OCI-LY1 (cell line): ENCODE results near the gene AREL1.

Source experiments
- H2AFZ ChIP-seq: fragments of 200-600 bp; sonication (generic), shearing (Covaris generic); 2 replicates; pipeline ENCODE4 v1.6.0; 2014; ENCODE audit warnings: antibody characterized with exemption, mild to moderate bottlenecking, low read length
- H3F3A ChIP-seq: fragments of 200-600 bp; sonication (generic), shearing (Covaris generic); 2 replicates; pipeline ENCODE4 v1.6.0; 2014; ENCODE audit warnings: mild to moderate bottlenecking, antibody characterized with exemption, low read length, moderate library complexity; ENCODE audit not compliant: insufficient read depth
- H3K27ac ChIP-seq: fragments of 200-600 bp; sonication (generic); 2 replicates; pipeline ENCODE4 v1.5.1; 2014; ENCODE audit warnings: low read length, mixed run types, mild to moderate bottlenecking, low read depth; ENCODE audit not compliant: poor library complexity, severe bottlenecking
- H3K27me3 ChIP-seq: fragments of 200-600 bp; sonication (generic); 2 replicates; pipeline ENCODE4 v1.6.0; 2014; ENCODE audit warnings: antibody characterized with exemption, mild to moderate bottlenecking, low read length, moderate library complexity; ENCODE audit not compliant: insufficient read depth
- H3K36me3 ChIP-seq: fragments of 200-600 bp; sonication (generic); 2 replicates; pipeline ENCODE4 v1.6.1; 2014; ENCODE audit warnings: mild to moderate bottlenecking, antibody characterized with exemption, low read length, moderate library complexity, mixed read lengths; ENCODE audit not compliant: insufficient read depth
- H3K4me1 ChIP-seq: fragments of 200-600 bp; sonication (generic); 2 replicates; pipeline ENCODE4 v1.5.1; 2014; ENCODE audit warnings: mild to moderate bottlenecking, low read length, moderate library complexity; ENCODE audit not compliant: insufficient read depth, severe bottlenecking
- H3K4me2 ChIP-seq: fragments of 200-600 bp; sonication (generic), shearing (Covaris generic); 2 replicates; pipeline ENCODE4 v1.6.1; 2014; ENCODE audit warnings: low read length
- H3K4me3 ChIP-seq: fragments of 200-600 bp; sonication (generic); 2 replicates; pipeline ENCODE4 v1.5.1; 2014; ENCODE audit warnings: low read length, low read depth, mild to moderate bottlenecking, mixed read lengths; ENCODE audit not compliant: poor library complexity, severe bottlenecking
- H3K79me2 ChIP-seq: fragments of 200-600 bp; shearing (Covaris generic); 2 replicates; pipeline ENCODE4 v1.6.1; 2016; ENCODE audit warnings: mixed run types, low read length, mixed read lengths; ENCODE audit not compliant: insufficient read depth
- H3K9ac ChIP-seq: fragments of 200-600 bp; sonication (generic), shearing (Covaris generic); 2 replicates; pipeline ENCODE4 v1.6.1; 2014; ENCODE audit warnings: mild to moderate bottlenecking, low read length, mixed read lengths
- H3K9me2 ChIP-seq: fragments of 200-600 bp; sonication (generic), shearing (Covaris generic); 2 replicates; pipeline ENCODE4 v1.6.1; 2014; ENCODE audit warnings: low read depth, mild to moderate bottlenecking, low read length, mixed read lengths
- H3K9me3 ChIP-seq: fragments of 200-600 bp; shearing (Covaris generic); 2 replicates; pipeline ENCODE4 v1.6.1; 2014; ENCODE audit warnings: low read length, mixed read lengths
- H4K20me1 ChIP-seq: fragments of 200-600 bp; sonication (generic), shearing (Covaris generic); 2 replicates; pipeline ENCODE4 v1.6.0; 2016; ENCODE audit warnings: mild to moderate bottlenecking, low read length; ENCODE audit not compliant: insufficient read depth
- CTCF ChIP-seq: fragments of 200-600 bp; sonication (generic), shearing (Covaris generic); IDR thresholded peaks from 2 replicates; pipeline ENCODE4 v1.5.1; 2017; ENCODE audit warnings: mild to moderate bottlenecking, antibody characterized with exemption, low read length, moderate library complexity, mixed read lengths
- EZH2 ChIP-seq: fragments of 200-600 bp; sonication (generic), shearing (Covaris generic); IDR thresholded peaks from 2 replicates; pipeline ENCODE4 v1.8.0; 2017; ENCODE audit warnings: borderline replicate concordance, mixed run types, mild to moderate bottlenecking, antibody characterized with exemption, low read length, moderate library complexity, mixed read lengths

The AREL1 gene

GRCh38 chr14:74733221-74733620 lies 20.3 kb upstream of the AREL1 start:
- Histone ChIP-seq H3K4me1 (no peaks in the 10 kb centered on the region), H3K36me3 (peaks cover 56% of the 10 kb centered on the region), H3K9me2 (no peaks in the 10 kb centered on the region), H3K27ac (no peak overlapping the region), H2AFZ (no peak overlapping the region), H3K4me3 (no peak overlapping the region), H3K27me3 (no peaks in the 10 kb centered on the region), H3K4me2 (no peak overlapping the region), H4K20me1 (no peaks in the 10 kb centered on the region), H3F3A (no peaks in the 10 kb centered on the region; the same call in 1 of the 2 replicates), H3K9ac (no peak overlapping the region), H3K9me3 (no peaks in the 10 kb centered on the region), H3K79me2 (no peaks in the 10 kb centered on the region)
- no peak for TF ChIP-seq EZH2
- TF ChIP-seq CTCF, result no peak

GRCh38 chr14:74732387-74732786 lies 19.5 kb upstream of the AREL1 start:
- Histone ChIP-seq H3K4me1 (no peaks in the 10 kb centered on the region), H3K9me3 (no peaks in the 10 kb centered on the region), H3K27me3 (no peaks in the 10 kb centered on the region), H3K4me3 (no peak overlapping the region), H3K79me2 (no peaks in the 10 kb centered on the region), H2AFZ (no peak overlapping the region), H3F3A (no peaks in the 10 kb centered on the region; the same call in 1 of the 2 replicates), H3K4me2 (no peak overlapping the region), H3K36me3 (peaks cover 52% of the 10 kb centered on the region), H3K9ac (no peak overlapping the region), H3K27ac (no peak overlapping the region), H3K9me2 (no peaks in the 10 kb centered on the region), H4K20me1 (no peaks in the 10 kb centered on the region)
- TF ChIP-seq EZH2 (no peak), CTCF (no peak)

- Histone ChIP-seq H3K27ac (no peak overlapping the region), H3K36me3 (peaks cover 35% of the 10 kb centered on the region), H3F3A (no peaks in the 10 kb centered on the region), H3K9me2 (no peaks in the 10 kb centered on the region), H3K9ac (no peak overlapping the region), H3K79me2 (no peaks in the 10 kb centered on the region), H4K20me1 (no peaks in the 10 kb centered on the region), H3K9me3 (no peaks in the 10 kb centered on the region), H3K4me1 (no peaks in the 10 kb centered on the region), H3K27me3 (no peaks in the 10 kb centered on the region), H3K4me2 (no peak overlapping the region), H2AFZ (no peak overlapping the region), H3K4me3 (no peak overlapping the region)
- TF ChIP-seq EZH2 (no peak), CTCF (no peak)
Observed at GRCh38 chr14:74723134-74723533, 10.3 kb upstream of the AREL1 start.
